SK-N-SH treated with all-trans-retinoic acid at 6 μM for 48 hours (cell line): ENCODE data around the gene MECR.

Source experiments
- ARNTL ChIP-seq: fragments of 450-650 bp; formaldehyde crosslinking; IDR thresholded peaks from 2 replicates; pipeline ENCODE4 v1.5.0; 2020; ENCODE audit warnings: low read depth, mild to moderate bottlenecking, moderate library complexity, borderline replicate concordance
- CSDC2 ChIP-seq: fragments of 250-450 bp; sonication (Bioruptor Pico); IDR thresholded peaks from 2 replicates; pipeline ENCODE4 v1.5.0; 2020; ENCODE audit warnings: mild to moderate bottlenecking, moderate library complexity
- ESRRG ChIP-seq: fragments of 250-450 bp; sonication (Bioruptor Pico); IDR thresholded peaks from 2 replicates; pipeline ENCODE4 v1.6.1; 2021; ENCODE audit warnings: mild to moderate bottlenecking
- GLIS3 ChIP-seq: fragments of 250-450 bp; sonication (Bioruptor Pico); IDR thresholded peaks from 2 replicates; pipeline ENCODE4 v1.5.0; 2020; ENCODE audit warnings: mild to moderate bottlenecking, moderate library complexity
- PATZ1 ChIP-seq: fragments of 250-450 bp; sonication (Bioruptor Pico); IDR thresholded peaks from 2 replicates; pipeline ENCODE4 v1.8.0; 2020; ENCODE audit warnings: mild to moderate bottlenecking, moderate library complexity, borderline replicate concordance
- POU6F1 ChIP-seq: fragments of 250-450 bp; sonication (Bioruptor Pico); IDR thresholded peaks from 2 replicates; pipeline ENCODE4 v1.8.0; 2021; ENCODE audit warnings: low read depth, mild to moderate bottlenecking, moderate library complexity, borderline replicate concordance
- PPARA ChIP-seq: fragments of 250-450 bp; sonication (Bioruptor Pico); IDR thresholded peaks from 2 replicates; pipeline ENCODE4 v1.5.0; 2020; ENCODE audit warnings: mild to moderate bottlenecking, borderline replicate concordance
- RARB ChIP-seq: fragments of 250-450 bp; sonication (Bioruptor Pico); IDR thresholded peaks from 2 replicates; pipeline ENCODE4 v1.8.0; 2021; ENCODE audit warnings: mild to moderate bottlenecking, moderate library complexity
- TCF4 ChIP-seq: fragments of 250-450 bp; sonication (Bioruptor Pico); IDR thresholded peaks from 2 replicates; pipeline ENCODE4 v1.8.0; 2021; ENCODE audit warnings: mild to moderate bottlenecking, moderate library complexity, borderline replicate concordance
- ZFP30 ChIP-seq: fragments of 450-650 bp; formaldehyde crosslinking; IDR thresholded peaks from 2 replicates; pipeline ENCODE4 v1.5.0; 2022; ENCODE audit warnings: mild to moderate bottlenecking, moderate library complexity
- ZNF565 ChIP-seq: fragments of 450-650 bp; formaldehyde crosslinking; conservative IDR thresholded peaks from 2 replicates; pipeline ENCODE4 v1.5.0; 2020; ENCODE audit warnings: low read depth, mild to moderate bottlenecking, moderate library complexity
- ZNF8 ChIP-seq: fragments of 450-650 bp; formaldehyde crosslinking; IDR thresholded peaks from 2 replicates; pipeline ENCODE4 v1.5.0; 2020; ENCODE audit warnings: mild to moderate bottlenecking, moderate library complexity
- TF ChIP-seq, protein P1 (sequence below): fragments of 250-450 bp; sonication (Bioruptor Pico); IDR thresholded peaks from 2 replicates; pipeline ENCODE4 v1.5.1; 2020; ENCODE audit warnings: low read depth, mild to moderate bottlenecking, moderate library complexity

DNA sequence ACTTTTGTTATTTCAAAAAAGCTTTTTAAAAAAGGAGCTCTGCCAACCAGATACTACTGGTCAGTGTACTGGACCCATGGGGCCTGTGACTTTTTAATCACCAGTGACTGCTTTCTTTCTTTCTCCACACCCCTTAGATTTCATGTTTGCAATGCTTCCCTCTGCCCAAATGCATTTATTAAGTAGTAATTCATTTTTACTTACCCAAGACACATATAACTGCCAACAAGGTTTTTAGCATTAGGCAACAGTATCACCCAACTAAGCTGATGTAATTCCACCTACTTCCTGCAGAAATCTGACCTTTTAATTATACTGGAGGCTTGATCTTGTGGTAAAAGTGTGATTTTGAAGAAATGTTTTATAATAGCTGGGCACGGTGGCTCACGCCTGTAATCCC is 12.5 kb downstream of the MECR start:
- TF ChIP-seq PATZ1 (no peak), PPARA (CRISPR knock-in tag) (no peak), ZFP30 (CRISPR knock-in tag) (no peak), TCF4 (no peak), ZNF565 (CRISPR knock-in tag) (no peak), RARB (CRISPR knock-in tag) (no peak), GLIS3 (CRISPR knock-in tag) (no peak), ARNTL (CRISPR knock-in tag) (no peak), POU6F1 (CRISPR knock-in tag) (no peak), ESRRG (CRISPR knock-in tag) (no peak), CSDC2 (CRISPR knock-in tag) (no peak), ZNF8 (no peak)
- TF ChIP-seq, protein P1, sequence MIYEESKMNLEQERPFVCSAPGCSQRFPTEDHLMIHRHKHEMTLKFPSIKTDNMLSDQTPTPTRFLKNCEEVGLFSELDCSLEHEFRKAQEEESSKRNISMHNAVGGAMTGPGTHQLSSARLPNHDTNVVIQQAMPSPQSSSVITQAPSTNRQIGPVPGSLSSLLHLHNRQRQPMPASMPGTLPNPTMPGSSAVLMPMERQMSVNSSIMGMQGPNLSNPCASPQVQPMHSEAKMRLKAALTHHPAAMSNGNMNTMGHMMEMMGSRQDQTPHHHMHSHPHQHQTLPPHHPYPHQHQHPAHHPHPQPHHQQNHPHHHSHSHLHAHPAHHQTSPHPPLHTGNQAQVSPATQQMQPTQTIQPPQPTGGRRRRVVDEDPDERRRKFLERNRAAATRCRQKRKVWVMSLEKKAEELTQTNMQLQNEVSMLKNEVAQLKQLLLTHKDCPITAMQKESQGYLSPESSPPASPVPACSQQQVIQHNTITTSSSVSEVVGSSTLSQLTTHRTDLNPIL (CRISPR knock-in tag) = no peak
